SK-N-SH (cell line): ENCODE results near the gene GALNT18. TPM values are rescaled to one million over a fixed set of nuclear protein-coding genes. Genes with fewer than 3 reads are reported as not detected.

Experiments
- CTCF ChIA-PET: fragments of 300-600, 350-600 bp; formaldehyde crosslinking; extraction: SDS; loops from one replicate; lab custom pipeline; 2021; lab: Yijun Ruan, JAX
- POLR2A ChIA-PET: fragments of 350-600 bp; sonication (Branson Sonifier 250); formaldehyde crosslinking; extraction: SDS; loops from one replicate; lab custom pipeline; 2020; ENCODE audit warnings: antibody characterized with exemption, inconsistent platforms; lab: Yijun Ruan, JAX
- DNase-seq: peaks from one replicate; pipeline ENCODE4 v3.0.0; 2012
- H2AFZ ChIP-seq: fragments of 200-600 bp; sonication (generic); 2 replicates; pipeline ENCODE4 v1.8.1; 2016; ENCODE audit warnings: antibody characterized with exemption, mild to moderate bottlenecking, low read depth
- H3F3A ChIP-seq: fragments of 200-600 bp; sonication (generic); replicated peaks from 2 replicates; pipeline ENCODE3; 2016; ENCODE audit warnings: antibody characterized with exemption, mild to moderate bottlenecking; ENCODE audit not compliant: insufficient read depth
- H3K27ac ChIP-seq, 2 experiments: fragments of 200-500 bp in 1 of 2; fragments of 200-600 bp in 1 of 2; sonication (Bioruptor generic) in 1 of 2; sonication (generic), shearing (Covaris generic) in 1 of 2; 2 replicates each; pipeline versions ENCODE4 v1.5.1 to v1.6.1; 2014 to 2016; ENCODE audit warnings: low read depth in 2 of 2, inconsistent platforms in 1 of 2, low read length in 1 of 2, mild to moderate bottlenecking in 1 of 2, mixed read lengths in 1 of 2
- H3K27me3 ChIP-seq: fragments of 200-600 bp; sonication (generic), shearing (Covaris generic); 2 replicates; pipeline ENCODE4 v1.6.1; 2016; ENCODE audit warnings: mixed run types; ENCODE audit not compliant: insufficient read depth
- H3K36me3 ChIP-seq, 2 experiments: fragments of 200-500 bp in 1 of 2; fragments of 200-600 bp in 1 of 2; sonication (Bioruptor generic) in 1 of 2; sonication (generic) in 1 of 2; replicated peaks in 1 of 2; 2 replicates each; pipeline versions ENCODE3 to v1.5.1; 2014 to 2016; ENCODE audit warnings: low read length in 1 of 2, mild to moderate bottlenecking in 1 of 2; ENCODE audit not compliant: insufficient read depth in 2 of 2, control insufficient read depth in 1 of 2
- H3K4me1 ChIP-seq, 2 experiments: fragments of 200-500 bp in 1 of 2; fragments of 200-600 bp in 1 of 2; sonication (Bioruptor generic) in 1 of 2; sonication (generic), shearing (Covaris generic) in 1 of 2; 2 replicates each; pipeline versions ENCODE4 v1.5.1 to v1.6.1; 2014 to 2016; ENCODE audit warnings: low read depth in 1 of 2, low read length in 1 of 2, mixed run types in 1 of 2; ENCODE audit not compliant: insufficient read depth in 2 of 2, control insufficient read depth in 1 of 2
- H3K4me2 ChIP-seq: fragments of 200-600 bp; sonication (generic), shearing (Covaris generic); 2 replicates; pipeline ENCODE4 v1.6.1; 2017; ENCODE audit warnings: mixed run types
- H3K4me3 ChIP-seq, 2 experiments: fragments of 200-500 bp in 1 of 2; fragments of 200-600 bp in 1 of 2; sonication (Bioruptor generic) in 1 of 2; sonication (generic), shearing (Covaris generic) in 1 of 2; 2 replicates each; pipeline versions ENCODE4 v1.5.1 to v1.8.1; 2014 to 2016; ENCODE audit warnings: low read depth in 2 of 2, inconsistent platforms in 1 of 2, low read length in 1 of 2, mild to moderate bottlenecking in 1 of 2, mixed read lengths in 1 of 2, moderate library complexity in 1 of 2
- H3K79me2 ChIP-seq: fragments of 200-600 bp; sonication (generic); 2 replicates; pipeline ENCODE4 v1.8.1; 2017; ENCODE audit warnings: mild to moderate bottlenecking; ENCODE audit not compliant: insufficient read depth
- H3K9ac ChIP-seq: fragments of 200-600 bp; sonication (generic); 2 replicates; pipeline ENCODE4 v1.6.1; 2017; ENCODE audit warnings: mixed run types
- H3K9me2 ChIP-seq: fragments of 200-600 bp; sonication (generic); 2 replicates; pipeline ENCODE4 v1.6.1; 2017; ENCODE audit warnings: mixed run types
- H3K9me3 ChIP-seq: fragments of 200-600 bp; sonication (generic); 2 replicates; pipeline ENCODE4 v1.6.1; 2017; ENCODE audit warnings: mixed run types, mild to moderate bottlenecking, moderate library complexity
- H4K20me1 ChIP-seq: fragments of 200-600 bp; sonication (generic); 2 replicates; pipeline ENCODE4 v1.6.1; 2017; ENCODE audit warnings: mild to moderate bottlenecking, mixed run types; ENCODE audit not compliant: insufficient read depth
- CHD2 ChIP-seq: fragments of 150-350 bp; IDR thresholded peaks from 2 replicates; pipeline ENCODE4 v1.6.1; 2018; ENCODE audit warnings: low read length; ENCODE audit not compliant: partially characterized antibody
- ELF1 ChIP-seq: IDR thresholded peaks from 2 replicates; pipeline ENCODE4 v1.4.0; 2012
- EP300 ChIP-seq, 2 experiments: IDR thresholded peaks; 2 replicates each; pipeline versions ENCODE4 v1.4.0 to v1.6.1; 2012; ENCODE audit warnings: borderline replicate concordance in 1 of 2, low read depth in 1 of 2, low read length in 1 of 2
- EZH2phosphoT487 ChIP-seq: fragments of 200-600 bp; sonication (generic); IDR thresholded peaks from 2 replicates; pipeline ENCODE4 v1.6.1; 2017; ENCODE audit warnings: low read depth, mixed run types, mild to moderate bottlenecking, antibody characterized with exemption, moderate library complexity, borderline replicate concordance
- FOSL2 ChIP-seq: IDR thresholded peaks from 2 replicates; pipeline ENCODE4 v1.4.0; 2012; ENCODE audit warnings: low read depth, mild to moderate bottlenecking, moderate library complexity, borderline replicate concordance
- FOXJ3 ChIP-seq: sonication (generic); formaldehyde crosslinking; IDR thresholded peaks from 2 replicates; pipeline ENCODE4 v1.5.1; 2020; ENCODE audit warnings: mild to moderate bottlenecking, missing genetic modification reagents
- FOXM1 ChIP-seq: IDR thresholded peaks from 2 replicates; pipeline ENCODE4 v1.4.0; 2012; ENCODE audit warnings: low read depth, mild to moderate bottlenecking
- GABPA ChIP-seq: IDR thresholded peaks from 2 replicates; pipeline ENCODE4 v1.4.0; 2012; ENCODE audit warnings: low read depth, mild to moderate bottlenecking
- MAX ChIP-seq: IDR thresholded peaks from 2 replicates; pipeline ENCODE4 v1.4.0; 2012; ENCODE audit warnings: low read depth
- NRF1 ChIP-seq: IDR thresholded peaks from 2 replicates; pipeline ENCODE4 v1.6.1; 2012; ENCODE audit warnings: low read depth, mild to moderate bottlenecking, low read length
- RAD21 ChIP-seq: IDR thresholded peaks from 2 replicates; pipeline ENCODE4 v1.6.1; 2012; ENCODE audit warnings: mild to moderate bottlenecking, low read length
- RCOR1 ChIP-seq: fragments of 150-350 bp; IDR thresholded peaks from 2 replicates; pipeline ENCODE4 v1.6.1; 2017; ENCODE audit warnings: antibody characterized with exemption, low read length
- RXRA ChIP-seq: IDR thresholded peaks from 2 replicates; pipeline ENCODE4 v1.4.0; 2012; ENCODE audit warnings: low read depth, mild to moderate bottlenecking, borderline replicate concordance
- SIN3A ChIP-seq: IDR thresholded peaks from 2 replicates; pipeline ENCODE4 v1.6.1; 2012; ENCODE audit warnings: low read depth, mild to moderate bottlenecking, low read length, moderate library complexity, borderline replicate concordance
- SMC3 ChIP-seq: IDR thresholded peaks from 2 replicates; pipeline ENCODE4 v1.6.1; 2012; ENCODE audit warnings: low read depth, low read length, improper control_type of control experiment
- TEAD4 ChIP-seq: IDR thresholded peaks from 2 replicates; pipeline ENCODE4 v1.4.0; 2012; ENCODE audit warnings: mild to moderate bottlenecking, borderline replicate concordance; ENCODE audit not compliant: insufficient read depth
- USF1 ChIP-seq: IDR thresholded peaks from 2 replicates; pipeline ENCODE4 v1.4.0; 2012; ENCODE audit warnings: low read depth, borderline replicate concordance
- USF2 ChIP-seq: fragments of 150-350 bp; IDR thresholded peaks from 2 replicates; pipeline ENCODE4 v1.6.1; 2017; ENCODE audit warnings: antibody characterized with exemption, low read length, low read depth, borderline replicate concordance
- YY1 ChIP-seq: IDR thresholded peaks from 2 replicates; pipeline ENCODE4 v1.4.0; 2012; ENCODE audit warnings: low read depth, mild to moderate bottlenecking
- WGBS: methylation state at CpG from one replicate; pipeline ENCODE4 v1.1.6; 2017; ENCODE audit warnings: low lambda C conversion rate; 5-methylcytosine and 5-hydroxymethylcytosine counted together
- polyA plus RNA-seq, 3 experiments: library from polyadenylated mRNA; depleted of rRNA; stranded (reverse); fragments of >200 nt; gene quantifications; 2 replicates each; pipeline ENCODE4 v1.2.3, GENCODE V29; 2012

The GALNT18 gene
- polyA plus RNA-seq, 1 of the 3 experiments (the other 2 are of a cell fraction) = 0.64 TPM

GRCh38 chr11:11567936-11568650, 53.7 kb downstream of the GALNT18 start (continued):
- TF ChIP-seq MAX (no peak), SMC3 (no peak), RAD21 (no peak), RXRA (no peak), EZH2phosphoT487 (no peak), YY1 (no peak)

GRCh38 chr11:11565636-11566035, 56.2 kb downstream of the GALNT18 start:
- ChIA-PET CTCF (no interaction called here), POLR2A (no interaction called here)
- Histone ChIP-seq H3K9ac (no peak overlapping the region), H3K9me3 (no peaks in the 10 kb centered on the region), H2AFZ (no peak overlapping the region), H3K79me2 (no peaks in the 10 kb centered on the region), H3K9me2 (no peaks in the 10 kb centered on the region), H4K20me1 (no peaks in the 10 kb centered on the region), H3F3A (no peaks in the 10 kb centered on the region), H3K36me3 (no peaks in the 10 kb centered on the region), H3K4me3 (no peak overlapping the region), H3K4me1 (peaks cover 0 to 10% of the 10 kb centered on the region in 2 experiments; a peak in 1 of 4 replicates), H3K27ac (no peak overlapping the region)
- TF ChIP-seq GABPA (no peak), EP300 (IDR thresholded peaks at IDR 0.05; ENCODE audit: borderline replicate concordance in 1 of 2, low read depth in 1 of 2, low read length in 1 of 2) (no peak)
- TF ChIP-seq, all 33 proteins: peak for 0
- no peak for DNase-seq
- H3K4me2 ChIP-seq = no peak overlapping the region
- 40% methylated on average over 2 of the region's 2 CpGs for WGBS
- no peaks in the 10 kb centered on the region for H3K27me3 ChIP-seq

GRCh38 chr11:11563200-11563975, 58.4 kb downstream of the GALNT18 start:
- ChIA-PET CTCF (interaction anchor here (1.5 kb wide), 1 partner anchor 11 kb away, joined by 4 read pairs; no protein-coding TSS in a partner anchor), POLR2A (interaction anchor here (1.1 kb wide), 1 partner anchor 705 kb away, joined by 3 read pairs; the partner anchor contains the start of gene ZBED5)
- no peaks in the 10 kb centered on the region for H3K9me3 ChIP-seq
- H3K27me3 ChIP-seq = no peaks in the 10 kb centered on the region
- H3F3A ChIP-seq = no peaks in the 10 kb centered on the region
- H3K4me2 ChIP-seq = no peak overlapping the region
- no peaks in the 10 kb centered on the region for H3K79me2 ChIP-seq
- 50% methylated on average over 4 of the region's 6 CpGs for WGBS
- no peak overlapping the region for H2AFZ ChIP-seq
- no peak for TF ChIP-seq CHD2
- no peak for TF ChIP-seq USF1
- TF ChIP-seq FOXM1 = no peak
- TF ChIP-seq RXRA = no peak
- no peak for TF ChIP-seq NRF1
- no peak for TF ChIP-seq RCOR1
- no peak for TF ChIP-seq YY1
- TF ChIP-seq SMC3 = no peak
- no peak for TF ChIP-seq USF2
- TF ChIP-seq ELF1 = no peak
- no peak for TF ChIP-seq FOSL2
- no peak for TF ChIP-seq SIN3A
- no peak for TF ChIP-seq FOXJ3 (CRISPR knock-in tag)
- TF ChIP-seq TEAD4 = no peak
- no peak overlapping the region for H3K4me3 ChIP-seq
- DNase-seq = no peak
- peaks cover 0 to 5% of the 10 kb centered on the region in 2 experiments; a peak in 1 of 4 replicates for H3K4me1 ChIP-seq
- no peak overlapping the region for H3K9ac ChIP-seq
- H4K20me1 ChIP-seq = no peaks in the 10 kb centered on the region
- no peaks in the 10 kb centered on the region for H3K9me2 ChIP-seq
- H3K36me3 ChIP-seq = no peaks in the 10 kb centered on the region
- H3K27ac ChIP-seq = no peak overlapping the region
